GM23338 (cell line): ENCODE results near the gene CCDC134. TPM values are rescaled to one million over a fixed set of nuclear protein-coding genes. Genes with fewer than 3 reads are reported as not detected.

ENCODE experiments used
- ATAC-seq: fragments of 200-7000 bp; cut with Tn5 transposase; 3 replicates; pipeline ENCODE4 v1.9.1; 2020
- DNase-seq: peaks from one replicate; pipeline ENCODE4 v3.0.0-alpha.2; 2015; ENCODE audit warnings: low spot score
- H2AFZ ChIP-seq: fragments of 200-600 bp; sonication (generic); 2 replicates; pipeline ENCODE4 v1.8.0; 2016; ENCODE audit warnings: antibody characterized with exemption, mild to moderate bottlenecking, moderate library complexity
- H3F3A ChIP-seq: fragments of 200-600 bp; sonication (generic); replicated peaks from 2 replicates; pipeline ENCODE4 v1.8.0; 2017; ENCODE audit warnings: antibody characterized with exemption, mixed run types, low read depth
- H3K27ac ChIP-seq: fragments of 200-600 bp; sonication (generic); 2 replicates; pipeline ENCODE4 v1.6.1; 2016; ENCODE audit warnings: low read depth
- H3K27me3 ChIP-seq: fragments of 200-600 bp; sonication (generic); 2 replicates; pipeline ENCODE4 v1.8.0; 2016; ENCODE audit warnings: mild to moderate bottlenecking, mixed run types, moderate library complexity; ENCODE audit not compliant: insufficient read depth
- H3K36me3 ChIP-seq: fragments of 200-600 bp; sonication (generic); 2 replicates; pipeline ENCODE4 v1.8.0; 2016; ENCODE audit warnings: mild to moderate bottlenecking; ENCODE audit not compliant: insufficient read depth
- H3K4me1 ChIP-seq: fragments of 200-600 bp; sonication (generic); 2 replicates; pipeline ENCODE4 v1.8.0; 2016; ENCODE audit warnings: mild to moderate bottlenecking, moderate library complexity; ENCODE audit not compliant: insufficient read depth
- H3K4me2 ChIP-seq: fragments of 200-600 bp; sonication (generic); 2 replicates; pipeline ENCODE4 v1.7.1; 2017; ENCODE audit warnings: mixed run types
- H3K4me3 ChIP-seq: fragments of 200-600 bp; sonication (generic); 2 replicates; pipeline ENCODE4 v1.6.1; 2016; ENCODE audit warnings: mixed run types
- H3K79me2 ChIP-seq: fragments of 200-600 bp; sonication (generic); replicated peaks from 2 replicates; pipeline ENCODE4 v1.8.0; 2017; ENCODE audit warnings: mild to moderate bottlenecking; ENCODE audit not compliant: insufficient read depth
- H3K9me2 ChIP-seq: fragments of 200-600 bp; sonication (generic); 2 replicates; pipeline ENCODE4 v1.8.0; 2017; ENCODE audit not compliant: insufficient read depth
- H4K20me1 ChIP-seq: fragments of 200-600 bp; sonication (generic); replicated peaks from 2 replicates; pipeline ENCODE4 v1.8.0; 2017; ENCODE audit warnings: mild to moderate bottlenecking; ENCODE audit not compliant: insufficient read depth
- H3K27ac Mint-ChIP-seq: 2 replicates; pipeline ENCODE4 v1.8.0; 2020; ENCODE audit warnings: inconsistent platforms, mild to moderate bottlenecking, moderate library complexity, mixed read lengths
- H3K27me3 Mint-ChIP-seq: 3 replicates; pipeline ENCODE4 v1.8.0; 2022; ENCODE audit warnings: low read depth, mild to moderate bottlenecking, moderate library complexity, mixed read lengths, inconsistent platforms; ENCODE audit not compliant: insufficient read depth, poor library complexity
- H3K36me3 Mint-ChIP-seq: 3 replicates; pipeline ENCODE4 v1.8.0; 2021; ENCODE audit warnings: low read depth, mild to moderate bottlenecking, inconsistent platforms, moderate library complexity, mixed read lengths
- H3K4me1 Mint-ChIP-seq: 3 replicates; pipeline ENCODE4 v1.8.0; 2020; ENCODE audit warnings: mild to moderate bottlenecking, inconsistent platforms, mixed read lengths
- H3K4me3 Mint-ChIP-seq: 3 replicates; pipeline ENCODE4 v1.8.0; 2021; ENCODE audit warnings: moderate library complexity, mild to moderate bottlenecking, inconsistent platforms, mixed read lengths
- H3K9me3 Mint-ChIP-seq: 3 replicates; pipeline ENCODE4 v1.8.0; 2020; ENCODE audit warnings: moderate library complexity, mild to moderate bottlenecking, inconsistent platforms, mixed read lengths
- CREB1 ChIP-seq: fragments of 250-450 bp; sonication (Bioruptor Pico); IDR thresholded peaks from 2 replicates; pipeline ENCODE4 v1.5.0; 2020; ENCODE audit warnings: low read depth, mild to moderate bottlenecking, moderate library complexity
- CTCF ChIP-seq, 2 experiments: fragments of 200-600 bp in 1 of 2; sonication (generic) in 1 of 2; conservative IDR thresholded peaks; 2 replicates each; pipeline versions ENCODE4 v1.5.1 to v1.6.1; 2016 to 2017; ENCODE audit warnings: antibody characterized with exemption in 2 of 2, low read depth in 2 of 2, mild to moderate bottlenecking in 2 of 2, moderate library complexity in 1 of 2
- JUNB ChIP-seq: IDR thresholded peaks from one replicate; pipeline ENCODE4 v1.6.1; 2016; ENCODE audit warnings: antibody characterized with exemption; ENCODE audit not compliant: unreplicated experiment
- NANOG ChIP-seq: IDR thresholded peaks from 2 replicates; pipeline ENCODE4 v1.6.1; 2016; ENCODE audit warnings: antibody characterized with exemption, borderline replicate concordance
- REST ChIP-seq: IDR thresholded peaks from one replicate; pipeline ENCODE4 v1.6.1; 2018; ENCODE audit warnings: antibody characterized with exemption; ENCODE audit not compliant: unreplicated experiment
- STAT1 ChIP-seq: IDR thresholded peaks from one replicate; pipeline ENCODE4 v1.6.1; 2016; ENCODE audit warnings: antibody characterized with exemption; ENCODE audit not compliant: unreplicated experiment
- ZNF114 ChIP-seq: fragments of 250-450 bp; sonication (Bioruptor Pico); IDR thresholded peaks from 2 replicates; pipeline ENCODE4 v1.5.0; 2020; ENCODE audit warnings: mild to moderate bottlenecking, moderate library complexity
- ZNF331 ChIP-seq: fragments of 250-450 bp; sonication (Bioruptor Pico); IDR thresholded peaks from 2 replicates; pipeline ENCODE4 v1.5.0; 2020; ENCODE audit warnings: low read depth, mild to moderate bottlenecking, moderate library complexity
- polyA plus RNA-seq: library from polyadenylated mRNA; unstranded; fragments of >200 nt; fragmentation: Nextera tagmentation; extraction: Ambion mirVana; gene quantifications from 2 replicates; pipeline ENCODE4 v1.2.1, GENCODE V29; 2016
- total RNA-seq: library from RNA; depleted of rRNA; stranded (reverse); fragments of >200 nt; shearing (Covaris generic); gene quantifications from 2 replicates; pipeline ENCODE4 v1.2.3, GENCODE V29; 2014

Gene CCDC134
- total and polyA plus RNA-seq, 2 experiments from 2014 or later, result 2.7 to 24.5 TPM

- H3K79me2 ChIP-seq, result no peaks in the 10 kb centered on the region
- Mint-ChIP-seq H3K36me3 (no peaks in the 10 kb centered on the region; the same call in 2 of the 3 replicates), H3K9me3 (no peaks in the 10 kb centered on the region), H3K4me3 (no peak overlapping the region), H3K27ac (no peak overlapping the region), H3K27me3 (peaks cover 5% of the 10 kb centered on the region), H3K4me1 (no peaks in the 10 kb centered on the region; the same call in 2 of the 3 replicates)
- ATAC-seq (peak; percentile 99), DNase-seq (peak; percentile 94)
- H2AFZ ChIP-seq, result peak overlapping the region; percentile 73; the same call in 1 of the 2 replicates
- no peak overlapping the region for H3K27ac ChIP-seq
- H3K4me3 ChIP-seq, result no peak overlapping the region
- TF ChIP-seq CTCF (conservative IDR thresholded peaks at IDR 0.05; ENCODE audit: low read depth in 2 of 2) (peak; percentile 86 to 92), NANOG (no peak)
- H3K36me3 ChIP-seq, result no peaks in the 10 kb centered on the region
- H3K9me2 ChIP-seq, result no peaks in the 10 kb centered on the region
- H3F3A ChIP-seq, result no peaks in the 10 kb centered on the region
- no peak overlapping the region for H3K4me2 ChIP-seq
- no peaks in the 10 kb centered on the region for H3K27me3 ChIP-seq
- H3K4me1 ChIP-seq, result no peaks in the 10 kb centered on the region
- no peaks in the 10 kb centered on the region for H4K20me1 ChIP-seq
Measured at GRCh38 chr22:41762980-41763779, 37.3 kb upstream of the CCDC134 start.

GRCh38 chr22:41766476-41766875 lies 34.0 kb upstream of the CCDC134 start:
- no peaks in the 10 kb centered on the region; the same call in 2 of the 3 replicates for H3K36me3 Mint-ChIP-seq
- H3K27me3 Mint-ChIP-seq, result no peaks in the 10 kb centered on the region
- ATAC-seq (no peak), DNase-seq (no peak)
- H3F3A ChIP-seq, result no peaks in the 10 kb centered on the region
- H3K4me3 Mint-ChIP-seq, result no peak overlapping the region
- no peaks in the 10 kb centered on the region for H3K79me2 ChIP-seq
- H3K4me2 ChIP-seq, result no peak overlapping the region
- H3K4me1 Mint-ChIP-seq, result no peaks in the 10 kb centered on the region; the same call in 2 of the 3 replicates
- no peaks in the 10 kb centered on the region for H4K20me1 ChIP-seq
- H3K4me3 ChIP-seq, result no peak overlapping the region
- H3K9me2 ChIP-seq, result no peaks in the 10 kb centered on the region
- no peaks in the 10 kb centered on the region for H3K27me3 ChIP-seq
- H2AFZ ChIP-seq, result no peak overlapping the region
- no peak overlapping the region for H3K27ac Mint-ChIP-seq
- no peak overlapping the region for H3K27ac ChIP-seq
- H3K36me3 ChIP-seq, result no peaks in the 10 kb centered on the region
- no peaks in the 10 kb centered on the region for H3K4me1 ChIP-seq
- no peaks in the 10 kb centered on the region for H3K9me3 Mint-ChIP-seq
- TF ChIP-seq JUNB, result no peak
- TF ChIP-seq CREB1 (CRISPR knock-in tag), result no peak
- TF ChIP-seq ZNF114 (CRISPR knock-in tag), result no peak
- TF ChIP-seq CTCF (conservative IDR thresholded peaks at IDR 0.05; ENCODE audit: low read depth in 2 of 2), result no peak
- no peak for TF ChIP-seq STAT1
- no peak for TF ChIP-seq ZNF331
- no peak for TF ChIP-seq REST
